Glutamatergic neuron (in vitro differentiated cells): Measurements from ENCODE around the gene C3orf70. TPM values are rescaled to one million over a fixed set of nuclear protein-coding genes. Genes with fewer than 3 reads are reported as not detected.
A peak's percentile ranks its signal among the peaks of the same experiment; 100 is the strongest.

Source experiments
- DNase-seq: peaks from one replicate; pipeline ENCODE4 v3.0.0; 2022
- H3K27ac Mint-ChIP-seq: one replicate; pipeline ENCODE4 v1.8.0; 2020; ENCODE audit warnings: mild to moderate bottlenecking, mixed read lengths, inconsistent platforms; ENCODE audit not compliant: unreplicated experiment
- H3K27me3 Mint-ChIP-seq: one replicate; pipeline ENCODE4 v1.8.0; 2020; ENCODE audit warnings: mild to moderate bottlenecking, moderate library complexity, mixed read lengths, inconsistent platforms; ENCODE audit not compliant: unreplicated experiment
- H3K36me3 Mint-ChIP-seq: one replicate; pipeline ENCODE4 v1.8.0; 2020; ENCODE audit warnings: mild to moderate bottlenecking, mixed read lengths, inconsistent platforms; ENCODE audit not compliant: unreplicated experiment
- H3K4me1 Mint-ChIP-seq: one replicate; pipeline ENCODE4 v1.8.0; 2020; ENCODE audit warnings: mild to moderate bottlenecking, low read depth, mixed read lengths, inconsistent platforms; ENCODE audit not compliant: unreplicated experiment
- H3K4me3 Mint-ChIP-seq: one replicate; pipeline ENCODE4 v1.8.0; 2020; ENCODE audit warnings: mild to moderate bottlenecking, mixed read lengths, inconsistent platforms; ENCODE audit not compliant: unreplicated experiment
- H3K9me3 Mint-ChIP-seq: one replicate; pipeline ENCODE4 v1.8.0; 2020; ENCODE audit warnings: mild to moderate bottlenecking, moderate library complexity, mixed read lengths, inconsistent platforms; ENCODE audit not compliant: unreplicated experiment
- CTCF ChIP-seq: fragments of 200-600 bp; sonication (generic); IDR thresholded peaks from one replicate; pipeline ENCODE4 v1.5.0; 2021; ENCODE audit not compliant: partially characterized antibody, unreplicated experiment
- total RNA-seq: library from RNA; stranded (reverse); fragmentation: NEBNext Ultra II Directional; extraction: Animal tissue kit (Norgen Biotek cat#: 25700); gene quantifications from one replicate; pipeline ENCODE4 v1.2.1, GENCODE V29; 2021; ENCODE audit not compliant: unreplicated experiment

C3orf70 gene
- total RNA-seq, 1 donor from 2014 or later, result 44.5 TPM

GRCh38 chr3:185144784-185145183, 8.1 kb downstream of the C3orf70 start:
- no peaks in the 10 kb centered on the region for H3K36me3 Mint-ChIP-seq
- no peaks in the 10 kb centered on the region for H3K27me3 Mint-ChIP-seq
- H3K9me3 Mint-ChIP-seq, result no peaks in the 10 kb centered on the region
- peaks cover 6% of the 10 kb centered on the region for H3K4me1 Mint-ChIP-seq
- H3K4me3 Mint-ChIP-seq, result no peak overlapping the region
- no peak for TF ChIP-seq CTCF
- H3K27ac Mint-ChIP-seq, result no peak overlapping the region
- no peak for DNase-seq

DNA sequence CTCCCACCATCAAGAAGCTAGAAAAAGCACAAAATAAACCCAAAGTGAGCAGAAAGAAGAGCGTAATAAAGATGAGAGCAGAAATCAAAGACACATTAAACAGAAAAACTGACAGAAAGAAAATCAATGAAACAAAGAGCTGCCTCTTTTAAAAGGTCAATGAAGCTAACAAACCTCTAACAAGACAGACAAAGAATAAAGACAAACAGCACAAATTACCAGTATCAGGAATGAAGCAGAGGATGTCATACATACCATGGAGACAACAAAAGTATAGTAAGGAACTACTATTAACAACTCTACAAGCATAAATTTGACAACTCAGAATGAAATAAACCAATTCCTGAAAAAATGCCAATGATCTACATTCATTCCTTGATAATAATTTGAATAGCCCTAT, 15.0 kb downstream of the C3orf70 start:
- H3K4me1 Mint-ChIP-seq, result peaks cover 19% of the 10 kb centered on the region
- TF ChIP-seq CTCF, result no peak
- peak overlapping the region; percentile 1 for H3K27ac Mint-ChIP-seq
- DNase-seq, result no peak
- H3K27me3 Mint-ChIP-seq, result no peaks in the 10 kb centered on the region
- H3K9me3 Mint-ChIP-seq, result peaks cover 2% of the 10 kb centered on the region
- H3K36me3 Mint-ChIP-seq, result peaks cover 4% of the 10 kb centered on the region
- H3K4me3 Mint-ChIP-seq, result no peak overlapping the region

DNA sequence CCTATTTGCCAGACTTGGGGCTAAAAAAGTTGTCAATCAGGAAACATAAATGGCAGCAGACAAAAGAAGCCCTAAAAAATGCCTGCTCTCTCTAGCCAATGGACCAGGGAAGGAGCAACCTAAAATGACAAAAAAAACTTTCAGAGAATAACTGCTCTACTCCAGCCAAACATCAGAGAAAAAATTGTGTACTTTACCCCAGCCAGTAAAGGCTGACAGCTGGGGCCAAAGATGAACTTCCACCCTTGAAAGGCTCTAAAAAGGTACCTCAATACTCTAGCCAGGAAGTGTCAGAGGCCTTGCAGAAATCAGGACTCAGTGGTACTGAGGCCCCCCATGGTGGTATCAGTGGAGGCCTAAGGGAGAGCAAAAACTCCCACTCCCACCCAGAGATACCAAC, 18.4 kb downstream of the C3orf70 start:
- Mint-ChIP-seq H3K27ac (peak overlapping the region; percentile 2), H3K4me1 (peaks cover 20% of the 10 kb centered on the region), H3K36me3 (peaks cover 4% of the 10 kb centered on the region), H3K9me3 (peaks cover under 1% of the 10 kb centered on the region), H3K27me3 (no peaks in the 10 kb centered on the region), H3K4me3 (no peak overlapping the region)
- TF ChIP-seq CTCF, result no peak
- DNase-seq, result no peak

DNA sequence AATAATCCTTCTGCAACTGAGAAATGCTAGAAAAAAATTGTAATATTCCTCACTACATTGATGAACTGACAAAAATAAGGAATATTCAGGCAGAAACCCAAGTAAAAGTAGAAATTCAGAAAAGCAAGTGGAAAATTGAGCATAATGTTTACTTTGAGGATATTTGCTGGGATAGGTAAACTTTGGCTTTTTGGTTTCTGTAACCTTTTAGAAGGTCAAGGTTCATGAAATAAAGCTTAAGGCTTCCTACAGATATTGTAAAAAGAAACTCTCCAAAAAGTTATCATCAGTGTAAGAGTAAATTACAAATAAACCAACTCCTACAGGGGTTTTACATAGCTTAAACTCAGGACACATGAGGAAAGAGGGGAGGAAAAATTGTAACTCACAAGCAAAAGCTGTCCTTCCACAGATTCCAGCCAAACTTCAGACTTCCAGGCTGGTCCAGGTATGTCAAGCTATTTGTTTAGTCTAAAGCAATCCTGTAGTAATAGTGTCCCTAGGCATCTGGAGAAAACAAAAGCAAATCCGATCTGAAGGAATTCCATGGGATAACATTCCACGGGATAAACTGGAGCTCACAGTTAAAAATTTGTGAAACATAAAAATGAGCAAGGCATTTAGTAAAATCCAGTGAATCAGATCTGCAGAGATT, 21.1 kb downstream of the C3orf70 start:
- no peaks in the 10 kb centered on the region for H3K36me3 Mint-ChIP-seq
- no peak for TF ChIP-seq CTCF
- H3K9me3 Mint-ChIP-seq, result no peaks in the 10 kb centered on the region
- no peak overlapping the region for H3K27ac Mint-ChIP-seq
- no peak for DNase-seq
- H3K4me3 Mint-ChIP-seq, result no peak overlapping the region
- H3K27me3 Mint-ChIP-seq, result no peaks in the 10 kb centered on the region
- H3K4me1 Mint-ChIP-seq, result peaks cover 20% of the 10 kb centered on the region

DNA sequence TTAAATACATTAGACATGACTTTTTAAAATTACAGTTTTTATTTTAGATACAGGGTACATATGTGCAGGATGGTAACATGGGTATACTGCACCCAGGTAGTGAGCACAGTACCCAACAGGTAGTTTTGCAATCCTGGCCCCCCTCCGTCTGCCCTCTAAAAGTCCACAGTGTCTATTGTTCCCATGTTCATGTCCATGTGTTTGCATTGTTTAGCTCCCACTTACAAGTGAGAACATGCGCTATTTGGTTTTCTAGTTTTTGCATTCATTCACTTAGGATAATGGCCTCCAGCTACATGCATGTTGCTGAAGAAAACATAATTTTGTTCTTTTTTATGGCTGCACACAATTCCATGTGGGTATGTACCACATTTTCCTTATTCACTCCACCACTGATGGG, 23.8 kb downstream of the C3orf70 start:
- Mint-ChIP-seq H3K9me3 (no peaks in the 10 kb centered on the region), H3K27ac (peak overlapping the region; percentile 88), H3K36me3 (no peaks in the 10 kb centered on the region), H3K27me3 (no peaks in the 10 kb centered on the region), H3K4me3 (peak overlapping the region; percentile 57), H3K4me1 (peaks cover 15% of the 10 kb centered on the region)
- no peak for DNase-seq
- no peak for TF ChIP-seq CTCF
